CD4-positive, alpha-beta T cell treated with Interleukin-17A for 1 hour (primary cell): ENCODE results near the gene SPAST.
"Not testable (repeated sequence)": the region's sequence is repeated elsewhere in the genome, so short reads cannot be mapped to it uniquely, and the experiment has no call there.

Experiments used
- DNase-seq: peaks from one replicate; pipeline ENCODE4 v3.0.0-alpha.2; 2020

The SPAST gene, protein sequence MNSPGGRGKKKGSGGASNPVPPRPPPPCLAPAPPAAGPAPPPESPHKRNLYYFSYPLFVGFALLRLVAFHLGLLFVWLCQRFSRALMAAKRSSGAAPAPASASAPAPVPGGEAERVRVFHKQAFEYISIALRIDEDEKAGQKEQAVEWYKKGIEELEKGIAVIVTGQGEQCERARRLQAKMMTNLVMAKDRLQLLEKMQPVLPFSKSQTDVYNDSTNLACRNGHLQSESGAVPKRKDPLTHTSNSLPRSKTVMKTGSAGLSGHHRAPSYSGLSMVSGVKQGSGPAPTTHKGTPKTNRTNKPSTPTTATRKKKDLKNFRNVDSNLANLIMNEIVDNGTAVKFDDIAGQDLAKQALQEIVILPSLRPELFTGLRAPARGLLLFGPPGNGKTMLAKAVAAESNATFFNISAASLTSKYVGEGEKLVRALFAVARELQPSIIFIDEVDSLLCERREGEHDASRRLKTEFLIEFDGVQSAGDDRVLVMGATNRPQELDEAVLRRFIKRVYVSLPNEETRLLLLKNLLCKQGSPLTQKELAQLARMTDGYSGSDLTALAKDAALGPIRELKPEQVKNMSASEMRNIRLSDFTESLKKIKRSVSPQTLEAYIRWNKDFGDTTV

GRCh38 chr2:32063310-32064020, at the start of gene SPAST:
Gene SPAST (plus strand): TSS chr2:32063556. CDS start chr2:32063832, 276 bp downstream.
- DNase-seq, result peak; percentile 96

DNA sequence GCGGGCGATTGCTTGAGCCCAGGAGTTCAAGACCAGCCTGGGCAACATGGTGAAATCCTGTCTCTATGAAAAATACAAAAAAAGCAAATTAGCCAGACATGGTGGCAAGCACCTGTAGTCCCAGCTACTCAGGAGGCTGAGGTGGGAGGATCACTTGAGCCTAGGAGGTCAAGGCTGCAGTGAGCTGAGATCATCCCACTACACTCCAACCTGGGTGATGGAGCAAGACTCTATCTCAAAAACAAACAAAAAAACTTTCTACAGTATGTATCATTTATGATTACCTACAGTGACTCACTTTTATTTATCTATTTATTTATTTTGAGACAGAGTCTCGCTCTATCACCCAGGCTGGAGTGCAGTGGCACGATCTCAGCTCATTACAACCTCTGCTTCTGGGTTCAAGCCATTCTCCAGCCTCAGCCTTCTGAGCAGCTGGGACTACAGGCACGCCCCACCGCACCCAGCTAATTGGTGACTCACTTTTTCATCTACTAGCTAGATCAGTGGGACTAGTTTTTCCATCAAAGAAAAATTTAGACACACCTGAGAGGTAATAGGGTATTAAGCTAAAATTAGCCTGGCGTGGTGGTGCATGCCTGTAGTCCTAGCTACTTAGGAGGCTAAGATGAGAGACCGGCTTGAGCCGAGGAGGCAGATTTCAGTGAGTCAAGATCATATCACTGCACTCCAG, 44.4 kb upstream of the SPAST start:
- not testable (repeated sequence) for DNase-seq

DNA sequence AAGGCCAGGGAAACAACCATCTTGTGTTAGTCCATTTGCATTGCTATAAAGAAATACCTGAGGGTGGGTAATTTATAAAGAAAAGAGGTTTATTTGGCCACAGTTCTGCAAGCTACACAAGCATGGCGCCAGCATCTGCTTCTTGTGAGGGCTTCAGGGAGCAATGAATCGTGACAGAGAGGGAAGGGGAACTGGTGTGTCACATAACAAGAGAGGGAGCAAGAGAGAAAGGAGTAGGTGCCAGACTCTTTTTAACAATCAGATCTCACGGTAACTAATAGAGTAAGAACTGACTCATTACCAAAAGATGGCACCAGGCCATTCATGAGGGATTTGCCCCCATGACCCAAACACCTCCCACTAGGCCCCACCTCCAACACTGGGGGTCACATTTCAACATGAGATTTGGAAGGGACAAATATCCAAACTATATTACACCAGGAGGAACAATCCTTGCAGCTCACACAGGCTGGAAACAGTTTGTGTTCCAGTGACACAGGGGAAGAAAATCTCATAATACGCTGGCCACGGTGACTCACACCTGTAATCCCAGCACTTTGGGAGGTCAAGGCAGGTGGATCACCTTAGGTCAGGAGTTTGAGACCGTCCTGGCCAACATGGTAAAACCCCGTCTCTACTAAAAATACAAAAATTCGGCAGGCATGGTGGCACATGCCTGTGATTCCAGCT, 29.0 kb upstream of the SPAST start:
- not testable (repeated sequence) for DNase-seq

DNA sequence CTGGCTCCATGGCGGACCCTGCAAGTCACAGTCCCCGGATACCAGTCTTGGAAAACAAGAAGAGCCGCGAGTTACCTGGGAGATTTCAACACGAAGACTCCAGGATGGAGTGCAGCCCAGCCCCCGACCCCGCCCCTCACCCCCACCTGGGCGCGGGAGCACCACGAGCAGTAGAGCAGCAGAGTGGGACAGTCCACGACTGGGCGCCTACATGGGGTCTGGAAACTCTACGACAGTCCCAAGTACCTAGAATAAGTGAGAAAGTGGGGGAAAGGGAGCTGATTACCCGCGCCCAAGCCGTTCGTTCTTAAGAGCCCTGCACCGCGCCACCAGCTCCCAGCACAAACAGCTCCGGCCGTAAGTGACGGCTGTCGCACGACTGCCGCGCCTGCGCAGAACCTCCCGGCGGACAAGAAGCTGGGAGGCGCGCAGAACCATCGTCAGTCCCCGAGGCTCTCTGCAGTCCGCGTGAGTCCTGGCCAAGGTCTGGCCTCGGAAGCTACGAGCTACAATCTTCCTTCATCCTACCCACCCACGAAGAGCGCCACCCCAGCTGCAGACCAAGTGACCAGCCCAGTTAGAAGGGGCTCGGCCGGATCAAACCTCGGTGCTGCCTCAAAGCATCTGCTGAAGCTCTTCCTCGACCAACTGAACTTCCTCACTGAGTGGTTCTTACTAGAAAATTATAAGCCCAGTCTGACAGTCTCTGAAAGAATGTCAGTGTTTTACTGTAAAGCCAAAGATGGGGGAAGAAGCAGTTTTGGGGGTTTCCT, 23.7 kb upstream of the SPAST start, which contains the start of gene DPY30:
Gene DPY30, minus strand, starts transcription at position 359 of the 773 bp plus-strand sequence. Its CDS starts 349 bp downstream, at position 10.
- DNase-seq, result peak; percentile 92

DNA sequence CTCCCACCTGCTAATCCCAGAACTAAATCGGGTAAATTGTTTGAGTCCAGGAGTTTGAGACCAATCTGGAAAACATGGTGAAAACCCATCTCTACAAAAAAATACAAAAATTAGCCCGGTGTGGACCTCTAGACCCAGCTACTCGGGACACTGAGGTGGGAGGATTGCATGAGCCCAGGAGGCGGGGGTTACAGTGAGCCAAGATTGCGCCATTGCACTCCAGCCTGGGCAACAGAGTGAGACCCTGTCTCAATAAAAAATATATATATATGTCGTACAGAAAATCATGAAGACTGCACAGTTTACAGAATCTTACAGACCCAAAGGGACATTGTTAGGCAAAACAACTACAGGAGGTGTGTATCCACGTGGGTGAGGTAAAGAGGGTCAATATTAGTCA, 19.8 kb upstream of the SPAST start:
- DNase-seq, result no peak

DNA sequence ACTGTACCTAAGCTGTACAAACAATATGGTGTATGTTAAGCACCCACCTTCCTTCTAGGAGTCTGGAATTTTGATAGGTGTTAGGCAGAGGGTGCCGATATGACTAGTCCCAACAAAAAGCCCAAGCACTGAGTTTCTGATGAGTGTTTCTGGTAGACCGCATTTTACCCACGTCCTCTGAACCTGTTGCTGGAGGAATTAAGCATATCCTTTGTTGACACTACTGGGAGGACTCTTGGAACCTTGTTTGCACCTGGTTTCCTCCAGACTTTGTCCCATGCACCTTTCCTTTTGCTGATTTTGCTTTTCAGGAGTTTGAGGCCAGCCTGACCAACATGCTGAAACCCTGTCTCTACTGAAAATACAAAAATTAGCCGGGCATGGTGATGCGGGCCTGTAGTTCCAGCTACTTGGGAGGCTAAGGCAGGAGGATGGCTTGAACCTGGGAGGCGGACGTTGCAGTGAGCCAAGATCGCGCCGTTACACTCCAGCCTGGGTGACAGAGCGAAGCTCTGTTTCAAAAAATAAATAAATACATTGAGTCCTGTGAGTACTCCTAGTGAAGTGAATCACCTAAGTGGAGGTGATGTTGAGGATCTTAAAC, 11.4 kb upstream of the SPAST start:
- no peak for DNase-seq

DNA sequence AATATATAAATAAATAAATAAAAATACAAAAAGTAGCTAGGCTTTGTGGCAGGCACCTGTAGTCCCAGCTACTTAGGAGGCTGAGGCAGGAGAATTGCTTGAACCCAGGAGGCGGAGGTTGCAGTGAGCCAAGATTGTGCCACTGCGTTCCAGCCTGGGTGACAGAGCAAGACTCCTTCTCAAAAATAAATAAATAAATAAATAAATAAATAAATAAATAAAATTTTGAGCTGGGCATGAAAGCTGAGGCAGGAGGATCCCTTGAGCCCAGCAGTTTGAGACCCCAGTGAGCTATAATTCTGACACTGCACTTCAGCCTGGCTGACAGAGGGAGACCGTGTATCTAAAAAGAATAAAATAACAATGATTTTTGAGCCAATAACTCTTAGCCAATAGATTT, 8.8 kb upstream of the SPAST start:
- not testable (repeated sequence) for DNase-seq

DNA sequence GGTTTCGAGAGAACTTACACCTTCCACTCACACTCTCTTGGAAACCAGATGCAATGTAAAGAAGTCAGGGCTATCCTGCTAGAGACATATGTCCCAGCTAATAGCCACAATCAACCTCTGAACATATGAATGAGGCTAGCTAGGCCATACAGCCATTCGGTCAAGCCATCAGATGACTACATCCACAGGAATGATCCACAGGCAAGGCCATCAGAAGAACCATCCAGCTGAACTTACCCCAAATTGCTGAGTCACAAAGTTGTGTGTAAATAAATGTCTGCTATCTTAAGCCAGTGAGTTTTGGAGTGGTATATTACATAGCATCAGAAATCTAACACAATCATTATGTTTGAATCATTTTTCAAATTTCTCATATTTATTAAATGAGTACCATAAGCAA, 5.2 kb upstream of the SPAST start:
- no peak for DNase-seq

DNA sequence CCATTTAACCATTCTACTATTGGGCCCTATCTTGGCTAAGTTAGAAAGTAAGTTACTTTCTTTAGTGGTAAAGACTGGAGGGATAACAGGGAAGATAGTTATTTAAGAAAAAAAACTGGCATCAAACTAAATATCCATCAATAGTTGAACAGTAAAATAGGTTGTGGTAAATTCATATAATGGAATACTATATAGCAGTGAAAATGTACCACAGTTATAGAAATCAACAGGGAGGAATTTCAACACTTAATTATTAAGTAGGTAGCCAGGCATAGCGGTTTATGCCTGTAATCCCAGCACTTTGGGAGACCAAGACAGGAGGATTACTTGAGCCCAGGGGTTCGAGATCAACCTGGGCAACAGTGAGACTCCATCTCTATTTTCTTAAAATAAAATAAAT, 3.1 kb upstream of the SPAST start:
- no peak for DNase-seq

DNA sequence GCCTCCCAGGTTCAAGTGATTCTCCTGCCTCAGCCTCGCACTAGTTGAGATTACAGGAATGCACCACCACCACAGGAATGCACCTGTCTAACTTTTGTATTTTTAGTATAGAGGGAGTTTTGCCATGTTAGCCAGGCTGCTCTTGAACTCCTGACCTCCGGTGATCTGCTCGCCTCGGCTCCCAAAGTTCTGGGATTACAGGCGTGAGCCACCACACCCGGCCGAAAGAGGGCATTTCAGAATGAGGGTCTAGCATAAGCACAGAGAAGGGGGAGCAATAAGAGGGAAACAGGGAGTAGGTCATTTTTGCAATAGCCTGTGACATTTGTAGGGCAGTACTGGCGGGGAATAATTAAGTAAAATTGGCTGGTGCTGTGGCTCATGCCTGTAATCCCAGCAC, 1.9 kb upstream of the SPAST start:
- DNase-seq, result no peak

DNA sequence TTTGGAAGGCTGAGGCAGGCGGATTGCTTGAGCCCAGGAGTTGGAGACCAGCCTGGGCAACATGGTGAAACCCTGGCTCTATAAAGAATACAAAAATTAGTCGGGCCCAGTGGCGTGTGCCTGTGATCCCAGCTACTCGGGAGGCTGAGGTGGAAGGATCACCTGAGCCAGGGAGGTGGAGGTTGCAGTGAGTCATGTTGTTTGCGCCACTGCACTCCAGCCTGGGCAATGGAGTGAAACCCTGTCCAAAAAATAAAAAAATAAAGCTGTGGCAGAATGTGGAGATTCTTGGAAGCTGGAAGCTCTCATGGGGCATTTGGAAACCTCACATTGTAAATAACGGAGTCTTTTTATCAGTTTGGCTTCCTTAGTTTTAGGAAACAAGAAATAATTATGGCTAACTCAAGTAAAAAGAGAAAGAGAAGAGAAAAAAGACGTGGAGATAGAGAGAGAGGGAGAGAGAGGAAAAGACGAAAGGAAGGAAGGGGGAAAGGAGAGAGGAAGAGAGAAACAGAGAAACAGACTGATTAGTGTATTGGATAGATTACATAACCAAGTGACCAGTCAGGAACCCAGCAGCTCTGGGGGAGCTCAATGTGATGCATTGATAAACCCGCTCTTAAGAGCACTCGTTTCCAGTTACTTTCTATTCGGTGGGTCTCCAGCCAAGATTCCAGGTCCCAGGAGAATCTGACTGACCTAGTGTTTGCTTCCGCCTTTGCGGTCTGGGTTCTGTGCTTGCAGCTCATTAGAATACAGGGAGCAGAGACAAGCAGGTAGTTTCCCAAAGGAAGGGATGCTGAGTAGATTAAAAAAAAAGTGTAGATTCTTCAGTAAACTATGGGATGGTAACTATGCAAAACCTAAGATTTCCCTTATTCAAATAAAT, 1.1 kb upstream of the SPAST start:
- peak; percentile 8 for DNase-seq

DNA sequence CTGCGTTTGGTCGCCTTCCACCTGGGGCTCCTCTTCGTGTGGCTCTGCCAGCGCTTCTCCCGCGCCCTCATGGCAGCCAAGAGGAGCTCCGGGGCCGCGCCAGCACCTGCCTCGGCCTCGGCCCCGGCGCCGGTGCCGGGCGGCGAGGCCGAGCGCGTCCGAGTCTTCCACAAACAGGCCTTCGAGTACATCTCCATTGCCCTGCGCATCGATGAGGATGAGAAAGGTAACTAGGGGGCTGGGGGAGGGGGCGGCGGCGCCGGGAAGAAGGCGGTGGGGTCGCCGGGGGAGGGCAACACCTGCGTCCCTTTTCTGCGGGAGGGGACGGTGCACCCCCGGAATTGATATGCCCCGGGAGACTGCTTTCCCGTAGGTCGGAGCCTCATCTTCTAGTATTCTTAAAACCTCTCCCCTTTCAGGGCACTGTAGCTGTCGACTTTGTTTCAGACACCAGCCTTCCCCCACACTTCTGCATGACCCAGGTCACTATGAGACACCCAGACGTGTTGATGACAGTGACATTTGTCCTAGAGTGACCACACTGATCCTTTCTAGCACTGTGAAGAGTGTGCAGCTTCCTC, 755 bp downstream of the SPAST start:
- DNase-seq, result peak; percentile 22

GRCh38 chr2:32064713-32065112, 1.4 kb downstream of the SPAST start:
- DNase-seq, result no peak

DNA sequence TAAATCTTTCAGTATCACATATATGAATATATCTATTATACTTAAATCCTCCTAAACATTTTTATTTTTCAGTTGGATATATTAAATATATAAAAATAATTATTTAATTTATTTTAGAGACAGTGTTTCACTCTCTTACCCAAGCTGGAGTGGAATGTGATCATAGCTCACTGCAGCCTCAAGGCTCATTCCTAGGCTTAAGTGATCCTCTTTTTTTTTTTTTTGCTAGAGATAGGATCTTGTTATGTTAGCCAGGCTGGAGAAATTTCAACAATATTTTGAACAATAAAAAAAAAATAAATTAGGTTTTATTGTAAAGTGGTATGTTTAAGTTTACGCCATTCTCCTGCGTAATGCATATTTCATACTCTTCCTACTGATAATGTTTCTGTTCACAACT, 4.2 kb downstream of the SPAST start:
- DNase-seq, result no peak

DNA sequence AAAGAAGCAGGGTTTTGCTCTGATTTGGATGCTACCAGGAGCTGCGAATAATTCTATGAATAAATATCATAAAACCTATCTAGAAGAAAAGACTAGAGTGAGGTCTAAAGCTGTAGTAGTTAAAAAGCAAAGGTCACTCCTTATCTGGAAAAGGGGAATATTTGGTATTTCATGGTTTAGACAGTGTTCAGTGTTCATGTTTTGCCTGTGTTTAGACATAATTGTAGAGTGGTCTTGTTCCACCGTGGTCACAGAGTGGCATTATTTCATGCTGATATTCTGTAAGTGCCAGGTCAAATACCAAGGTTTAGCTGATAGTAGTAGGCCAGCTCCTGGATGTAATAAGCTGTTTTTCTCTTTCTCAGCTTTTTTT, 10.8 kb downstream of the SPAST start:
- no peak for DNase-seq

GRCh38 chr2:32095671-32096070, 32.3 kb downstream of the SPAST start:
- no peak for DNase-seq

GRCh38 chr2:32108111-32108510, 44.8 kb downstream of the SPAST start:
- DNase-seq, result no peak

GRCh38 chr2:32118055-32118454, 54.7 kb downstream of the SPAST start:
- no peak for DNase-seq

GRCh38 chr2:32119161-32119560, 55.8 kb downstream of the SPAST start:
- no peak for DNase-seq

GRCh38 chr2:32124660-32125059, 61.3 kb downstream of the SPAST start:
- no peak for DNase-seq
